HepG2 (cell line): ENCODE data around the gene EIF5. TPM values are rescaled to one million over a fixed set of nuclear protein-coding genes. Genes with fewer than 3 reads are reported as not detected.

ENCODE experiments used
- TCF7 ChIP-seq: sonication (generic); IDR thresholded peaks from 2 replicates; pipeline ENCODE4 v1.6.1; 2016; ENCODE audit warnings: antibody characterized with exemption, low read depth
- ZNF30 ChIP-seq: sonication (generic); formaldehyde crosslinking; IDR thresholded peaks from 2 replicates; pipeline ENCODE4 v1.5.0; 2020; ENCODE audit warnings: mild to moderate bottlenecking, missing genetic modification reagents
- polyA plus RNA-seq, 8 experiments: library from polyadenylated mRNA; depleted of rRNA in 3 of 8; stranded (reverse) in 7 of 8; unstranded in 1 of 8; fragments of >200 nt; fragmentation: Illumina TruSeq in 4 of 8; extraction: Trizol in 4 of 8; gene quantifications; 2 replicates each; pipeline versions ENCODE4 v1.2.1 to v1.2.3, GENCODE V29; 2011 to 2016; ENCODE audit warnings: low read depth in 4 of 8, missing spikeins in 1 of 8, mixed read lengths in 1 of 8; ENCODE audit not compliant: insufficient read depth in 1 of 8
- total RNA-seq, 5 experiments: library from RNA; depleted of rRNA; stranded (reverse); fragments of >200 nt; fragmentation: Illumina TruSeq; extraction: Trizol; gene quantifications; 2 replicates each; pipeline ENCODE4 v1.2.3, GENCODE V29; 2016; ENCODE audit warnings: low read depth in 1 of 5
- TF ChIP-seq, protein P1 (sequence below): sonication (generic); formaldehyde crosslinking; IDR thresholded peaks from 2 replicates; pipeline ENCODE4 v1.4.0; 2020; ENCODE audit warnings: missing genetic modification reagents
- TF ChIP-seq, protein P2 (sequence below): IDR thresholded peaks from 2 replicates; pipeline ENCODE4 v1.6.1; 2012; ENCODE audit warnings: low read length, improper control_type of control experiment
- TF ChIP-seq, protein P3 (sequence below): sonication (generic); formaldehyde crosslinking; IDR thresholded peaks from one replicate; pipeline ENCODE4 v1.5.1; 2020; ENCODE audit warnings: mild to moderate bottlenecking, missing genetic modification reagents; ENCODE audit errors: not compliant biosample characterization

The EIF5 gene
- total and polyA plus RNA-seq, 2 of the 13 experiments (the other 11 are each of a cell fraction or from before 2014, with no cell fraction given): 189 to 281 TPM

DNA sequence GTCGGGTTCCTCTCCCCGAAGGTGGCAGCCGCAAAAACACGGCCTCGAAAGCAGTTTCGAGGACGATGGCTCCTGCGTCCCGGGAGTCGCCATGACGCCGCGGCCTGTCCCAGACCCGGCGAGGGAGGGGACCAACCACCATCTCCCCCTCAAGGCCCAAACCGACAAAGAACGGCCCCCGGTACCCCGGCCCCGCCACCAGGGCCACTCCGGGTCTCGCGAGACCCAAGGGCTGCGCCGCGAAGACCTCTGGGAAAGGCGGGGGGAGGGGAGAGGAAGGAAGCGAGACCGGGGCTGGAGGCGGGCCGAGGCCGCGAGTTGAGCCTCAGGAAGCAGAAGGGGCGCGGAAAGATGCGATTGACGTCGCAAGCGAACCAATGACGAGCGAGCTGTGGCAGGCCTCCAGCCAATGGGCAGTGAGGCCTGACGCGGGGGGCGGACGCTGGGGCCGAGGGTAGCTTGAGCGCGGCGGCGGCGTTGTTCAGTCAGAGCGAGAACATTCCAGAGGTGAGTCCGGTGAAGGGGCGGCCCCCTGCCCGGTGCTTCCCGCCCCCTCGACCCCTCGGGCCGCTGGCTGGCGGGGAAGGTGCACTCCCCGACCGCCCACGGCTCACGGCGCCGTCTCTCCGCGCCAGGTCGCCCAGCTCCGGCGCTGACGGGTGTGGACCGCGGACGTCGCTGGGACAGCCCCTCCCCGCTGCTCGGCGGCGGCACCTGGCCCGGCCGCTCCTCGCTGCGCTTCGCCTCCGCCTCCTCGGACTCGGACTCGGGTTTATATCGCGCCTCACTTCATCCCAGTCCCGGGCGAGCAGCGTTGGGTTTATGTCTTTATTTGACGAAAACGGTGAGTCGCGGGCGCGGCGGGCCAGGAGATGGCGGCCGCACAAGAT is at the start of gene EIF5 (continued):
- TF ChIP-seq, protein P1, sequence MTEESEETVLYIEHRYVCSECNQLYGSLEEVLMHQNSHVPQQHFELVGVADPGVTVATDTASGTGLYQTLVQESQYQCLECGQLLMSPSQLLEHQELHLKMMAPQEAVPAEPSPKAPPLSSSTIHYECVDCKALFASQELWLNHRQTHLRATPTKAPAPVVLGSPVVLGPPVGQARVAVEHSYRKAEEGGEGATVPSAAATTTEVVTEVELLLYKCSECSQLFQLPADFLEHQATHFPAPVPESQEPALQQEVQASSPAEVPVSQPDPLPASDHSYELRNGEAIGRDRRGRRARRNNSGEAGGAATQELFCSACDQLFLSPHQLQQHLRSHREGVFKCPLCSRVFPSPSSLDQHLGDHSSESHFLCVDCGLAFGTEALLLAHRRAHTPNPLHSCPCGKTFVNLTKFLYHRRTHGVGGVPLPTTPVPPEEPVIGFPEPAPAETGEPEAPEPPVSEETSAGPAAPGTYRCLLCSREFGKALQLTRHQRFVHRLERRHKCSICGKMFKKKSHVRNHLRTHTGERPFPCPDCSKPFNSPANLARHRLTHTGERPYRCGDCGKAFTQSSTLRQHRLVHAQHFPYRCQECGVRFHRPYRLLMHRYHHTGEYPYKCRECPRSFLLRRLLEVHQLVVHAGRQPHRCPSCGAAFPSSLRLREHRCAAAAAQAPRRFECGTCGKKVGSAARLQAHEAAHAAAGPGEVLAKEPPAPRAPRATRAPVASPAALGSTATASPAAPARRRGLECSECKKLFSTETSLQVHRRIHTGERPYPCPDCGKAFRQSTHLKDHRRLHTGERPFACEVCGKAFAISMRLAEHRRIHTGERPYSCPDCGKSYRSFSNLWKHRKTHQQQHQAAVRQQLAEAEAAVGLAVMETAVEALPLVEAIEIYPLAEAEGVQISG: peak; percentile 83
- peak; percentile 86 for TF ChIP-seq ZNF30 (CRISPR knock-in tag)
- TF ChIP-seq, protein P2, sequence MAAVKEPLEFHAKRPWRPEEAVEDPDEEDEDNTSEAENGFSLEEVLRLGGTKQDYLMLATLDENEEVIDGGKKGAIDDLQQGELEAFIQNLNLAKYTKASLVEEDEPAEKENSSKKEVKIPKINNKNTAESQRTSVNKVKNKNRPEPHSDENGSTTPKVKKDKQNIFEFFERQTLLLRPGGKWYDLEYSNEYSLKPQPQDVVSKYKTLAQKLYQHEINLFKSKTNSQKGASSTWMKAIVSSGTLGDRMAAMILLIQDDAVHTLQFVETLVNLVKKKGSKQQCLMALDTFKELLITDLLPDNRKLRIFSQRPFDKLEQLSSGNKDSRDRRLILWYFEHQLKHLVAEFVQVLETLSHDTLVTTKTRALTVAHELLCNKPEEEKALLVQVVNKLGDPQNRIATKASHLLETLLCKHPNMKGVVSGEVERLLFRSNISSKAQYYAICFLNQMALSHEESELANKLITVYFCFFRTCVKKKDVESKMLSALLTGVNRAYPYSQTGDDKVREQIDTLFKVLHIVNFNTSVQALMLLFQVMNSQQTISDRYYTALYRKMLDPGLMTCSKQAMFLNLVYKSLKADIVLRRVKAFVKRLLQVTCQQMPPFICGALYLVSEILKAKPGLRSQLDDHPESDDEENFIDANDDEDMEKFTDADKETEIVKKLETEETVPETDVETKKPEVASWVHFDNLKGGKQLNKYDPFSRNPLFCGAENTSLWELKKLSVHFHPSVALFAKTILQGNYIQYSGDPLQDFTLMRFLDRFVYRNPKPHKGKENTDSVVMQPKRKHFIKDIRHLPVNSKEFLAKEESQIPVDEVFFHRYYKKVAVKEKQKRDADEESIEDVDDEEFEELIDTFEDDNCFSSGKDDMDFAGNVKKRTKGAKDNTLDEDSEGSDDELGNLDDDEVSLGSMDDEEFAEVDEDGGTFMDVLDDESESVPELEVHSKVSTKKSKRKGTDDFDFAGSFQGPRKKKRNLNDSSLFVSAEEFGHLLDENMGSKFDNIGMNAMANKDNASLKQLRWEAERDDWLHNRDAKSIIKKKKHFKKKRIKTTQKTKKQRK: no peak
- TF ChIP-seq, protein P3, sequence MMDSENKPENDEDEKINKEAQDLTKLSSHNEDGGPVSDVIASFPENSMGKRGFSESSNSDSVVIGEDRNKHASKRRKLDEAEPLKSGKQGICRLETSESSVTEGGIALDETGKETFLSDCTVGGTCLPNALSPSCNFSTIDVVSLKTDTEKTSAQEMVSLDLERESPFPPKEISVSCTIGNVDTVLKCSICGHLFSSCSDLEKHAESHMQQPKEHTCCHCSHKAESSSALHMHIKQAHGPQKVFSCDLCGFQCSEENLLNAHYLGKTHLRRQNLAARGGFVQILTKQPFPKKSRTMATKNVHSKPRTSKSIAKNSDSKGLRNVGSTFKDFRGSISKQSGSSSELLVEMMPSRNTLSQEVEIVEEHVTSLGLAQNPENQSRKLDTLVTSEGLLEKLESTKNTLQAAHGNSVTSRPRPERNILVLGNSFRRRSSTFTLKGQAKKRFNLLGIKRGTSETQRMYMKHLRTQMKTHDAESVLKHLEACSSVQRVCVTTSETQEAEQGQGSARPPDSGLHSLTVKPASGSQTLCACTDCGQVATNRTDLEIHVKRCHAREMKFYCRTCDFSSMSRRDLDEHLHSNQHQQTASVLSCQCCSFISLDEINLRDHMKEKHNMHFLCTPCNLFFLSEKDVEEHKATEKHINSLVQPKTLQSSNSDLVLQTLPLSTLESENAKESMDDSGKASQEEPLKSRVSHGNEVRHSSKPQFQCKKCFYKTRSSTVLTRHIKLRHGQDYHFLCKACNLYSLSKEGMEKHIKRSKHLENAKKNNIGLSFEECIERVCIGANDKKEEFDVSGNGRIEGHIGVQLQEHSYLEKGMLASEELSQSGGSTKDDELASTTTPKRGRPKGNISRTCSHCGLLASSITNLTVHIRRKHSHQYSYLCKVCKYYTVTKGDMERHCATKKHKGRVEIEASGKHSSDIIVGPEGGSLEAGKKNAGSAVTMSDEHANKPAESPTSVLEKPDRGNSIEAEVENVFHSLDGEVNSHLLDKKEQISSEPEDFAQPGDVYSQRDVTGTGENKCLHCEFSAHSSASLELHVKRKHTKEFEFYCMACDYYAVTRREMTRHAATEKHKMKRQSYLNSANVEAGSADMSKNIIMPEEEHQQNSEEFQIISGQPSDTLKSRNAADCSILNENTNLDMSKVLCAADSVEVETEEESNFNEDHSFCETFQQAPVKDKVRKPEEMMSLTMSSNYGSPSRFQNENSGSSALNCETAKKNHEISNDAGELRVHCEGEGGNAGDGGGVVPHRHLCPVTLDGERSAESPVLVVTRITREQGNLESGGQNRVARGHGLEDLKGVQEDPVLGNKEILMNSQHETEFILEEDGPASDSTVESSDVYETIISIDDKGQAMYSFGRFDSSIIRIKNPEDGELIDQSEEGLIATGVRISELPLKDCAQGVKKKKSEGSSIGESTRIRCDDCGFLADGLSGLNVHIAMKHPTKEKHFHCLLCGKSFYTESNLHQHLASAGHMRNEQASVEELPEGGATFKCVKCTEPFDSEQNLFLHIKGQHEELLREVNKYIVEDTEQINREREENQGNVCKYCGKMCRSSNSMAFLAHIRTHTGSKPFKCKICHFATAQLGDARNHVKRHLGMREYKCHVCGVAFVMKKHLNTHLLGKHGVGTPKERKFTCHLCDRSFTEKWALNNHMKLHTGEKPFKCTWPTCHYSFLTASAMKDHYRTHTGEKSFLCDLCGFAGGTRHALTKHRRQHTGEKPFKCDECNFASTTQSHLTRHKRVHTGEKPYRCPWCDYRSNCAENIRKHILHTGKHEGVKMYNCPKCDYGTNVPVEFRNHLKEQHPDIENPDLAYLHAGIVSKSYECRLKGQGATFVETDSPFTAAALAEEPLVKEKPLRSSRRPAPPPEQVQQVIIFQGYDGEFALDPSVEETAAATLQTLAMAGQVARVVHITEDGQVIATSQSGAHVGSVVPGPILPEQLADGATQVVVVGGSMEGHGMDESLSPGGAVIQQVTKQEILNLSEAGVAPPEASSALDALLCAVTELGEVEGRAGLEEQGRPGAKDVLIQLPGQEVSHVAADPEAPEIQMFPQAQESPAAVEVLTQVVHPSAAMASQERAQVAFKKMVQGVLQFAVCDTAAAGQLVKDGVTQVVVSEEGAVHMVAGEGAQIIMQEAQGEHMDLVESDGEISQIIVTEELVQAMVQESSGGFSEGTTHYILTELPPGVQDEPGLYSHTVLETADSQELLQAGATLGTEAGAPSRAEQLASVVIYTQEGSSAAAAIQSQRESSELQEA (CRISPR knock-in tag): no peak
- no peak for TF ChIP-seq TCF7
